ENCODE measurements around the gene PCID2.

PCID2 gene

GRCh38 chr13:113219256-113219940, 10.9 kb upstream of the PCID2 start:
- no peak for DNase-seq (ENCODE audit: low spot score)

- no peak for DNase-seq (ENCODE audit: low spot score)
These were observed 10.1 kb upstream of the PCID2 start for GRCh38 chr13:113218586-113218985.

- DNase-seq (ENCODE audit: low spot score): no peak
These were observed 8.0 kb upstream of the PCID2 start for GRCh38 chr13:113216254-113217048.

- DNase-seq (ENCODE audit: low spot score): no peak
These were observed 3.3 kb upstream of the PCID2 start for GRCh38 chr13:113211774-113212173.

- DNase-seq (ENCODE audit: low spot score): no peak
These were observed 2.4 kb upstream of the PCID2 start for GRCh38 chr13:113210833-113211232.

- DNase-seq (ENCODE audit: low spot score): peak; percentile 50
These were observed 1.4 kb upstream of the PCID2 start for GRCh38 chr13:113209759-113210421.

- peak; percentile 80 for DNase-seq (ENCODE audit: low spot score)
These were observed 878 bp upstream of the PCID2 start, which contains the start of gene CUL4A for GRCh38 chr13:113209336-113209758. TSS of gene CUL4A (plus strand) at chr13:113209613. CDS start at chr13:113209628, 15 bp downstream.

- DNase-seq (ENCODE audit: low spot score): peak; percentile 47
These were observed 514 bp downstream of the PCID2 start for GRCh38 chr13:113207890-113208420.

- no peak for DNase-seq (ENCODE audit: low spot score)
These were observed 1.0 kb downstream of the PCID2 start for GRCh38 chr13:113207460-113207859.

GRCh38 chr13:113205428-113205931, 3.0 kb downstream of the PCID2 start:
- no peak for DNase-seq (ENCODE audit: low spot score)

- DNase-seq (ENCODE audit: low spot score): no peak
These were observed 4.1 kb downstream of the PCID2 start for GRCh38 chr13:113204378-113204734.

- no peak for DNase-seq (ENCODE audit: low spot score)
These were observed 4.7 kb downstream of the PCID2 start for GRCh38 chr13:113203507-113204377.

GRCh38 chr13:113202912-113203311, 5.6 kb downstream of the PCID2 start:
- no peak for DNase-seq (ENCODE audit: low spot score)

- no peak for DNase-seq (ENCODE audit: low spot score)
These were observed 6.7 kb downstream of the PCID2 start for GRCh38 chr13:113201815-113202214.

- DNase-seq (ENCODE audit: low spot score): no peak
These were observed 11.3 kb downstream of the PCID2 start for GRCh38 chr13:113196970-113197737.

- no peak for DNase-seq (ENCODE audit: low spot score)
These were observed 13.1 kb downstream of the PCID2 start for GRCh38 chr13:113195360-113195759.

GRCh38 chr13:113192902-113193301, 15.6 kb downstream of the PCID2 start:
- no peak for DNase-seq (ENCODE audit: low spot score)

- no peak for DNase-seq (ENCODE audit: low spot score)
These were observed 16.2 kb downstream of the PCID2 start for GRCh38 chr13:113192279-113192678.

- DNase-seq (ENCODE audit: low spot score): no peak
These were observed 18.3 kb downstream of the PCID2 start for GRCh38 chr13:113190181-113190580.

- no peak for DNase-seq (ENCODE audit: low spot score)
These were observed 20.4 kb downstream of the PCID2 start for GRCh38 chr13:113187883-113188665.

Data from hepatic stellate cell (primary cell).